GM08714 (cell line): ENCODE data around the gene ACOT13.
"Not testable (repeated sequence)": the region's sequence is repeated elsewhere in the genome, so short reads cannot be mapped to it uniquely, and the experiment has no call there.

Experiments used
- H3K4me3 ChIP-seq: fragments of 200-500 bp; sonication (Bioruptor generic); 2 replicates; pipeline ENCODE4 v1.5.1; 2014; ENCODE audit warnings: mild to moderate bottlenecking, low read length, inconsistent platforms
- ZNF274 ChIP-seq: IDR thresholded peaks from 2 replicates; pipeline ENCODE4 v1.6.1; 2012; ENCODE audit warnings: mild to moderate bottlenecking, low read depth, low read length

ACOT13 gene

GRCh38 chr6:24666641-24667377, at the start of gene ACOT13, which contains the start of gene TDP2:
Gene ACOT13 (plus strand): TSS chr6:24667077. CDS start chr6:24667264, 187 bp downstream.
Gene TDP2 (minus strand): TSS chr6:24666899. CDS start chr6:24666862, 37 bp downstream.
- TF ChIP-seq ZNF274 = no peak
- H3K4me3 ChIP-seq = peak within 1 kb of the TSS; percentile 95

DNA sequence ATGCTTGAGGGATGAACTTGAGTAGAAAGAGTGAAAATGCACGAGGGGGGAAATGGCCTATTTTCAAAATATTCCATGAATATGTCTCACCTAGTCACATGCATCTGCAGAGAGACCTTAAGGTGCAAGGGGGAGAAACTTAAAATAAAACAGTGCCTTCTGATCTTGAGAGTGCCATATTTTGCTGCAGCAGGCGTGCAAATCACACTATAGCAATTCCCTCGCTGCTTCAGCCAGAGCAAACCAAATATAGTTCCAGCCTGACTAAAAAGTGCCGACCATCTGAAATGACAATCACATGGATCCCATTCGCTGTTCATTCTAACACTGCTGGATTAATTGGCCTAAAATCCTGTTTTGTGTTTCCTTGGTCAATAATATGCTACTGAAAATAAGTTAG, 47.2 kb upstream of the ACOT13 start:
- no peak overlapping the region for H3K4me3 ChIP-seq
- TF ChIP-seq ZNF274 = no peak

DNA sequence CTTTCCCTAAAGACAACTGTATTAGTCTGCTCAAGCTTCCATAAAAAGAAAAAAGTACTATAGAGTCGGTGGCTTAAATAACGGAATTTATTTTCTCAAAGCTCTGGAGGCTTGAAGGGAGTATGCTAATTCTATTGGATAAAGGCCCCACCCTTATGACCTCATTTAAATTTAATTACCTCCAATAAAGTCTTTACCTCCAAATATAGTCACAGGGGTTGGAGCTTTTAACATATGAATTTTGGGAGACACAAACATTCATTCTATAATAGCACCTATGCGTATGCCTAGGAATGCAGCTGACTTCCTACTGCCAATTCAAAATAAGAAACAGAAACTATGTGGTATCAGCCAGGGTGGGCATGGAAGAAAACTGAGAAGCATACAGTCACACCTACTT, 46.2 kb upstream of the ACOT13 start:
- H3K4me3 ChIP-seq = no peak overlapping the region
- no peak for TF ChIP-seq ZNF274

- no peak overlapping the region for H3K4me3 ChIP-seq
- no peak for TF ChIP-seq ZNF274
Observed at GRCh38 chr6:24621626-24622289, 45.1 kb upstream of the ACOT13 start.

DNA sequence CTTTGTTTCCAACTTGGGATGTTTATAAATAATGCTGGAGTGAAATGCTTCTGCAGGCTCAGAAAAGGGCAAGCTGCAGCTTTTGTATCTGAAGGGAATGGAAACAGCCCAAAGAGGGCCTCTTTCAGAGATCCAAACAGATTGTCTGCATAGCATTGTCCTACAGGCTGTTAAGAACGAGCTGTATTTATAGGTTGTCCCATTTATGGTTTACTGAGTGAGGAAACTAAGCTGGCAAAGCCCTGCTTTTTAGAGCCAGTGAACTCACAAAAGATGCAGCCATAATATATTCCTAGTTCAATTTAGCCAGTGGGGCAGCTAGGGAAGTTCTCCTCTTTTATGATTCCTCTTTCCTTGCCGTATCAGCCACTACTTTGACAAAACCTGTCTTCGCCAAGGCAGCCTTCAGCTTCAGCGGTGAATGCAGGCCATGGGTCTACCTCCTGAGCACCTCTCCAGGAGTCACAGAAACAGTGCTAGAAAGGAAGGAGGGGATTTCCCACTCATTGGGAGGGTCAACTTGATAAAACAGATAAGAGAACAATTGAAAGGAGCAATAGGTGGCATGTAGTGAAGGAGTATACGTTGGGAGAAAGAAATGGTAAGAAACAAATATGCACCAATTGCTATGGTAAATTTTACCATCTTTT, 35.9 kb upstream of the ACOT13 start:
- no peak for TF ChIP-seq ZNF274
- no peak overlapping the region for H3K4me3 ChIP-seq

GRCh38 chr6:24631671-24632070, 35.2 kb upstream of the ACOT13 start:
- TF ChIP-seq ZNF274 = no peak
- no peak overlapping the region for H3K4me3 ChIP-seq

- no peak overlapping the region for H3K4me3 ChIP-seq
- no peak for TF ChIP-seq ZNF274
Observed at GRCh38 chr6:24632573-24632972, 34.3 kb upstream of the ACOT13 start.

- no peak overlapping the region for H3K4me3 ChIP-seq
Observed at GRCh38 chr6:24636681-24637080, 30.2 kb upstream of the ACOT13 start.

DNA sequence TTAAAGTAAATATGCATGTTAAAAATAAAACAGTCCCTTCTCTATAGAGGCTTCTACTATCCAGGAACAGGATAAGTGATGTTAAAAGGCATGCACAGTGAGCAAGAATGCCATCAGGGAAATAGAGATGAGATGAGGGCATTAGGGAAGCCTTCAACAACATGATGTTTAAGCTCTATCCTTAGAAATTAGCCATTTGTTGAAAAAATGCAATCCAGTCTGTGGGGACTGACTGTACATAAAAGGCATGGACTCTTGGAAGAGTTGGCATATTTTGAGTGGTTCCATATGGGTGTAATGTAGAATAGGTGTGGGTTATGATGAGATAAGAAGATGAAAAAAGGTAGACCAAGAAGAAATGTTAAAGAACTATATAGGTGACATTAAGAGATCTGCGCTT, 26.7 kb upstream of the ACOT13 start:
- no peak for TF ChIP-seq ZNF274

More at GRCh38 chr6:24636681-24637080, 30.2 kb upstream of the ACOT13 start:
- no peak for TF ChIP-seq ZNF274

DNA sequence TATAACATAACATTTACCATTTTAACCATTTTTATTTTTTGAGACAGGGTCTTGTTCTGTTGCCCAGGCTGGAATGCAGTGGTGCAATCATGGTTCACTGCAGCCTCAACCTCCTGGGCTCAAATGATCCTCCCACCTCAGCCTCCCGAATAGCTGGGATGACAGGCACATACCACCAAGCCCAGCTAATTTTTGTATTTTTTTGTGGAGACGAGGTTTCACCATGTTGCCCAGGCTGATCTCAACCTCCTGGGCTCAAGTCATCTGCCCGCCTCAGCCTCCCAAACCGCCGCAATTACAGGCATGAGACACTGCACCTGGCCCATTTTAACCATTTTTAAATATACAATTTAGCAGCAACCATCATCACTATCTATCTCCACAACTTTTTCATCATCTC, 26.2 kb upstream of the ACOT13 start:
- not testable (repeated sequence) for H3K4me3 ChIP-seq

More for the DNA sequence above, 26.7 kb upstream of the ACOT13 start:
- no peak overlapping the region for H3K4me3 ChIP-seq

- H3K4me3 ChIP-seq = no peak overlapping the region
- no peak for TF ChIP-seq ZNF274
Observed at GRCh38 chr6:24642061-24642460, 24.8 kb upstream of the ACOT13 start.

GRCh38 chr6:24643920-24644319, 23.0 kb upstream of the ACOT13 start:
- no peak for TF ChIP-seq ZNF274
- no peak overlapping the region for H3K4me3 ChIP-seq

DNA sequence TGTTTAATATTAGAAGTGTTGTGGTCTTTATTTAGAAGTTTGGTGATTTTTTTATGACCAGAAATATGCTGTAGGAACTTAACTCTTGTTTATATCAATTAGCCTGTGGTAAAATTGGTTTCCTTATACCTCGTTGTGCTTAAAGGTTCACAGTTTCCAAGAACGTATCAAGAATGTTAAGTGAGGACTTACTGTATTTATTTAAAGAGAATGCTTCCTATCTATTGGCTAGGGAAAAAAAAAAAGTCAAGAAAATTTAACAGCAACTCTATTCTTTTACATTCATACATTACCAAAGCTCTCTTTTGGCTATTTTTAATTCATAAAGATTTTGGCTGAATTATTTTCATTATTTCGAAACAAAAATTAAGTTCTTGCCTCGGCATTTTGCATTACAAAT, 22.5 kb upstream of the ACOT13 start:
- TF ChIP-seq ZNF274 = no peak
- no peak overlapping the region for H3K4me3 ChIP-seq

DNA sequence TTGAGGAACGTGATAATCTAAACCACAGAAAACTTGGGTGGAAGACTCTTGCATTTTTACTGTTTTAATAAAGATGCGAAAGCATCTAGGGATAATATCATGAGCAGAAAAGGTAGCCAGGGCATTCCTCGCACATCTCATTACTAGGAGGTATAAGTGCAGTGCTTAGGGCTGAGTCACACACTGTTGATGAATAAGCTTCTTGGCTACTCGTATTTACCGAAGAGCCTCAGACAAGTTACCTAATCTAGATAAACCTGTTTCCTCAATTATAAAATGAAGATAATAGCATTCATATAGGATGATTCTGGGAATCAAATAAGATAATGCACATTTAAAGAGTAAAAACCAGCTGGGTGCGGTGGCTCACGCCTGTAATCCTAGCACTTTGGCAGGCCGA, 20.1 kb upstream of the ACOT13 start:
- H3K4me3 ChIP-seq = no peak overlapping the region
- TF ChIP-seq ZNF274 = no peak

DNA sequence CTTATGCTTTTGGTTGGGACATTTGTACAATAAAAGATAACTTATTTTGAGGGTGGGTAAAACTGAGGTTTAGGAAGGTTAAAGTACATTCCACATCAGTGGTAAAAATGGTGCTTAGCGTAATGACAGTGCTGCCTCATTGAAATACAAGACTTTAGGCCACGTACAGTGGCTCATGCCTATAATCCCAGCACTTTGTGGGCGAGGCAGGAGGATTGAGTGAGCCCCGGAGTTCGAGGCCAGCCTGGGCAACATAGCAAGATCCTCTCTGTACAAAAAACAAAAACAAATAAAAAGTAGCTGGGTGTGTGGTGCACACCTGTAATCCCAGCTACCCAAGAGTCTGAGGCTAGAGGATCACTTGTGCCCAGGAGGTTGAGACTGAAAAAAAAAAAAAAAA, 18.6 kb upstream of the ACOT13 start:
- H3K4me3 ChIP-seq = no peak overlapping the region
- TF ChIP-seq ZNF274 = no peak
